GM19240 (cell line): ENCODE data around the gene IL16.
"Not testable (repeated sequence)": the region's sequence is repeated elsewhere in the genome, so short reads cannot be mapped to it uniquely, and the experiment has no call there.

Source experiments
- DNase-seq: peaks from one replicate; pipeline ENCODE4 v3.0.0; 2011; ENCODE audit warnings: low spot score; ENCODE audit not compliant: insufficient read length

The IL16 gene

DNA sequence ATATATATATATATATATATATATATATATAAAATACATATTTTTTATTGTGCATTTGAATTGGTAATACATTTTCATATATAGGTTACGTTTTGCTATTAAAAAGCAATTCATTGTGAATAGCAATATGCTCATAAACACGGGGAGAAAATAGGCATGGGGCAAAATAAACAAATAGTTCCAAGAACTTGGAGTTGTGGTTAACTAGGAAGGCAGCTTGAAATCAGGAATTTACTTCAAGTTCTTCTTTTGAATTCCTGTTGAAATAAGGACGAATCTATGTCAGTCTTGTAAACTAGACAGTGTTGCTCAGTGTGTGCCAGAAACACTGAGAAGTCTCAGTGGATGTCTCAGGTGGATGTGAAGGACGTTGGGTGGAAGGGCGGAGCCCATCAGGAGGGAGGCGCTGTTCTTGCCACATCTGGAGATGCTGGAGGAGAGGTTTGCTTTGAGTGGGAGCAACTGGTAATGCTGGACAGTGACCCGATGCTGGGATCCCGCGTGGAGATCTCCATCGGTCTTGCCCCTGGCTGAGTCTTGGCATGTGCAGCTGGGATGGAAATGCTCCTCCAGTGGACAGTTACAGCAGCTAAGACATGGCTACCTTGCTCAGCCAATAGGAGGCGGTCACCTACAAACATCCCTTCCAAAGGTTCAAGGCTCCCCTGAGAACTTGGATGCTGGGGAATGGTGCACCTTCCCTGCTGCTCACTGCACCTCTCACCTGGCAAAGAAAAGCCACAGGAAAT, 2.5 kb downstream of the IL16 start:
- no peak for DNase-seq

DNA sequence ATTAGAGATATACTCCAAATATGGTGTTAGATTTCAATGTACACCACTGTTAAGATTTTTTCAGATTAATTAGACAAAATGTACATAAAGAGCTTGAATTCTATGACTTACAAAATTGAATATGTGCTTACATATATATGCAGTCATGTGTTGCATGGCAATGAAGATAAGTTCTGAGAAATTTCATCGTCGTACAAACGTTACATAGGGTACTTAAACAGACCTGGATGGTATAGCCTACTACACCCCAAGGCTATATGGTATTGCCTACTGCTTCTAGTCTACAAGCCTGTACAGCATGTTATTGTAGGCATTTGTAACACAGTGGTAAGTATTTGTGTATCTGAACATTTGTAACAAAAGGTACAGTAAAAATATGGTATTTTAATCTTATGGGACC, 9.3 kb downstream of the IL16 start:
- no peak for DNase-seq

DNA sequence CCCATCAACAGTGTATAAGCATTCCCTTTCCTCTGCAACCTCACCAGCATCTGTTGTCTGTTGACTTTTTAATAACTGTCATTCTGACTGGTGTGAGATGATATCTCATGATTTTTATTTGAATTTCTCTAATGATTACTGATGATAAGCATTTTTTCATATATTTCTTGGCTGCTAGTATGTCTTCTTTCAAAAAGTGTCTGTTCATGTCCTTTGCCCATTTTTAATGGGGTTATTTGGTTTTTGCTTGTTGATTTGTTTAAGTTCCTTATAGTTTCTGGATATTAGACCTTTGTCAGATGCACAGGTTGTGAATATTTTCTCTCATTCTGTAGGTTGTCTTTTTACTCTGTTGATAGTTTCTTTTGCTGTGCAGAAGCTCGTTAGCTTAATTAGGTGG, 11.3 kb downstream of the IL16 start:
- DNase-seq = not testable (repeated sequence)

DNA sequence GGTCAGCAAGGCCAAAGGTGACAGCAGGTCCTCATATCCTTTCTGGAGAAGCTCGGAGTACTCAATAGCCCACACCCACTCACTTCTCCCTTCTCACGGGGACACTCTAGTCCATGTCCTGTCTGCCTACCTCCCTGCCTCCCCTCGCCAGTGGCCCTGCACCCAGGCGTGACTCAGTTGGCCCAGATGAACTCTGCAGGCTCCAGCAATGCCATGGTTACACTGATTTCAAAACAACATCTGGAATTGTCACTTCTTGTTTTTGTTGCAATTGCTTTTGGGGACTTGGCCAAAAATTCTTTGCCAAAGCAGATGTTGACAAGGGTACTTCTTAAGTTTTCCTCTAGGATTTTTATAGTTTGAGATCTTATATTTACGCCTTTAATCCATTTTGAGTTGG, 13.0 kb downstream of the IL16 start:
- DNase-seq = no peak

DNA sequence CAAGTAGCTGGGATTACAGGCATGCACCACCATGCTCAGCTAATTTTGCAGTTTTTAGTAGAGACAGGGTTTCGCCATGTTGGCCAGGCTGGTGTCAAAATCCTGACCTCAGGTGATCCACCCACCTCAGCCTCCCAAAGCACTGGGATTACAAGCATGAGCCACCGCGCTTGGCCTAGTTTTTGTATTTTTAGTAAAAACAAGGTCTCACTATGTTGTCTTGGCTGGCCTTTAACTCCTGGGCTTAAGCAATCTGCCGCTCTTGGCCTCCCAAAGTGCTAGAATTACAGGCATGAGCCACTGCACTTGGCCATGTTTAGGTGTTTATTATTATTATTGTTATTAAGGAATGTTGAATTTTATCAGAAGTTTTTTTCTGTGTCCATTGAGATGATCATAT, 14.7 kb downstream of the IL16 start:
- DNase-seq = no peak

DNA sequence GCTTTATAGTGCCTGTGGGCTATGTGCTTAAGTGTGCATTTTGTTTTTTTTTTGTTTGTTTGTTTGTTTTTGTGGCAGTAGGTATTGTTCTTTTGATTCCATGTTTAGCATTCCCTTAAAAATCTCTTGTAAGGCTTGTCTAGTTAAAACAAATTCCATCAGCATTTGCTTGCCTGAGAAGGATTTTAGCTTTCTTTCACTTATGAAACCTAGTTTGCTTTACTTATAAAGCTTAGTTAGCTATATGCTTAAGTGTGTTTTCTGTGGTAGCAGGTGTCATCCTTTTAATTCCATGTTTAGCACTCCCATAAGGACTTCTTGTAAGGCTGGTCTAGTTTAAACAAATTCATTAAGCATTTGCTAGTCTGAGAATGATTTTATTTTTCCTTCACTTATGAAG, 17.3 kb downstream of the IL16 start:
- DNase-seq = no peak

DNA sequence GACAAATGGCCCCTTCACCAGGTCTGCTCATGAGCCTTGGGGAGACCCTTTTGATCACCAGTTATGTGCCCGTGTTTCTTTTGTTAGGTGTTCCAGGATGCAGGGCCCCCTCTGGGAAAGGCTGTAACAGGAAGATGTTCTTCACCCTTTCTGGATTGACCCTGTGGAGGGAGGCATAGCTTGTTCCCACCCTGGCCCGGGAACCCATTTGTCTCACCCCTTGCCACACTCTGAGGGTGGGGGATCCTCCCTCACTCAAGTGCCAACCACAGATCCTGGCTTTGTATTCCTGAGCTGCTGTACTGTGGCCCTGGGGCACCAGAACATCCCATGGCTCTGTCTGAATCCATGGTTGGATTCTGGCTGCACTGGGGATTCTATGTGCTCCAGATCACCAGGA, 18.9 kb downstream of the IL16 start:
- no peak for DNase-seq

DNA sequence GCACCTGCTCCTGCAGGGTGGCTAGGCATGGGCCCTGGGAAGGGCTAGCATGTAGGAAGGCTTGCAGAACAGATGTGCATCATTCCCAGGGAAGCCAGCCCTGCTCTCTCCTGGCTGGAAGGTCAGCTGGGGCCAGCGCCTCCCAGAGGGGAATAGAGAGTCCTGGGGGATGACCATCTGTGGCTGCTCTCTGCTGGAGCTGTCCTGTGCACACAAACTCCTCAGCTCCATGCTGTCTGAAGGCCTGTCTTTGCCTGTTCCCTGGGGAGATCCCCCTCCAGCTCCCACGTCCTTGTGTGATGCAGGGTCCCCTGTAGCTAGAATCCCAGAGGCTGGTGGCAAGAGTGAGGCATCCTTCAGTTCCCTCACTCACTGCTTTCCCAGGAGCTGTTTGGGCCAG, 19.3 kb downstream of the IL16 start:
- no peak for DNase-seq

DNA sequence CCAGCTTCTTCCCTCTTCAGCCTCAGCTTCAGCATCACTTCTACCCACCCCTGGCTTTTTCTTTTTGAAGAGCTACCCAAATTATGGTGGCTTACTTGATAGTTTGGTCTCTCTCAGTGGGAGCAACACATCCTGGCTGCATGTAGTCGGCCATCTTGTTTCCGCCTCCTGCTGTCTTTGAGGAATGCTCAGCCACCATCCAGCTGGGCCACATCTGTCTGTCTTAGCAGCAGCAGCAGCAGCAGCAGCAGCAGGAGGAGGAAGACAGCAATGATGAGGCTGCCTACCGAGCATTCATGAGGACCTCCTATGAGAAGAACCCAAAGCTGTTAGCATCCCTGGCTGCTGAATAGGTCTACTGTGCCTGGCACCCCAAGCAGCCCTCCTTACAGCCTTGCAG, 19.7 kb downstream of the IL16 start:
- DNase-seq = no peak

DNA sequence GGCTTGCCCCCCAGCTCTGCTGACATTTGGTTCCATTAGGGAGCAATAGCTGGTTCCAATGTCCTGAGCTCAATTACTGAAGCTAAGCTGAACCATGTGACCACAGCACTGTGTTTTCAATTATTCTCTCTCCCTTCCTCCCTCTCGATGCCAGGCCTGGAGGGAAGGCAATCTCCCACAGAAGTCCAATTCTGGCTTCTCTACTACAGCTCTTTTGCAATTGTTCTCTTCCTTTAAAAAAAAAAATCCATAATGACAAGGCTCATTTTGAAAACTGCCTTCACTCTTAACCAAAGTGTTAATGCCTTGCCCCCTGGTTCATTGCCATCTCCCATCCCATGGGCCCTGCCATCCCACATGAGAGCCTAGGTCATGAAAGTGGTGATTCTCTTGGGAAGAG, 24.8 kb downstream of the IL16 start:
- DNase-seq = no peak

DNA sequence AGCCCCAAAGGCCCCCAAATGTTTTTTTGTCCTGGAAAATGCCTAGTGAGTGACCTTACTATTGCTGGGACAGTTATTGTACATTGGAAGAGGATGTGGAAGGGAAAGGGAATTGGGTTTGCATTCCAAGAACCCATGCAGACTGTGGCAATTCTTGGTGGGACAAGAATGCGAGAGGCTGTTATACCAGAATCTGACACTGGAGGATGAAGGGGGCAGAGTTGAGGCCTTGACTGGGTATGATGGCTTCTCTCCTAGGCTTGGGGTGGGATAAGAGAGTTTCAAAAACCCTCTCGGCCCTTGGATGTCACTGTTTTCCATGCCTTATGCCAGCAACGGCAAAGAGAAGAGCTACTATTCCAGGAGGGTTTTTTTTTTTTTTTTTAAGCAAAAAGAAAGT, 25.3 kb downstream of the IL16 start:
- no peak for DNase-seq

DNA sequence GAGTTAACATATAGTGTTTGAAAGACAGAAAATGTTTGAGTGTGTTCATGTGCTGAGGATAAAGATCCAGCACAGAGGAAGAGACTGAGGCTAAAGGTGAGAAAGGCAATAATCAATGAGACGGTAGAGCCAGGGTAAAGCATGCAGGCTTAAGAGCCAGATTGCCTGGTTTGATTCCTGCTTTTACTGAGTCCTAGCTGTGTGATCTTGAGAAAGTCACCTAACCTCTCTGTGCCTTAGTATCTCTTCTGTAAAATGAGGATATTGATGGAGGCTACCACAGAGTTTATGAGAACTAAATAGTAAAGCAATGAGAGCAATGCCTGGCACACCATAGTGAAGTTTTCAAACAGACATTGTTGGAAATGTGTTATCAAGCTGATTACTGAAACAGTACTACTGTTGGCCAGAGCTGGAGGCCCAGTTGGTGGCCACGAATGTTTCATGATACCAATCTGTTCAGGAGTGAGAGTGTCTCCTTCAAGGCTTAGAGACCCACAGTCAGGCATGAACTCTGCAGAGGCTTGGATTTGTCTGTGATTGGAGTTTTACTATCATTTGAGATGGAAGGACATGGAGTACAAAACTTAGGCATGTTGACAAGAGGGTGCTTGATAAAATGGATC, 26.8 kb downstream of the IL16 start:
- no peak for DNase-seq

DNA sequence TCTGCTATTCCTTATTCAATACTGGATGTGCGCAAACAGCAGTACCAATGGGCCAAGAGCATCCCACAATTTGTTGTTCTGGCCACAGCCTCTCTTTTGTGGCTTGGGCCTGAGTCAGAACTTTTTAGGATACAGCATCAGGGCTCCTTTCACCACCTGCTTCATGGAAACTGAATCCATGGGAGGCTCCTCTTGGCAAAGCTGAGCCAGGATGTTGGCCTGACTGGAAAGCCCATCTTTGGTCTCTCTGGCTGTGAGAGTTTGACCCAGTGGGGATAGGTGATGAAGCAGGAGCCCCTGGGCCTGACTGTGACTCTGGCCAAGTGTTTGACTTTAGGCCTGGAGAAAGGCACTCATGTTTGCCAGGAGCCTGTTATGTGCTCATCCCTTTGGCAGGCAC, 27.6 kb downstream of the IL16 start:
- no peak for DNase-seq

DNA sequence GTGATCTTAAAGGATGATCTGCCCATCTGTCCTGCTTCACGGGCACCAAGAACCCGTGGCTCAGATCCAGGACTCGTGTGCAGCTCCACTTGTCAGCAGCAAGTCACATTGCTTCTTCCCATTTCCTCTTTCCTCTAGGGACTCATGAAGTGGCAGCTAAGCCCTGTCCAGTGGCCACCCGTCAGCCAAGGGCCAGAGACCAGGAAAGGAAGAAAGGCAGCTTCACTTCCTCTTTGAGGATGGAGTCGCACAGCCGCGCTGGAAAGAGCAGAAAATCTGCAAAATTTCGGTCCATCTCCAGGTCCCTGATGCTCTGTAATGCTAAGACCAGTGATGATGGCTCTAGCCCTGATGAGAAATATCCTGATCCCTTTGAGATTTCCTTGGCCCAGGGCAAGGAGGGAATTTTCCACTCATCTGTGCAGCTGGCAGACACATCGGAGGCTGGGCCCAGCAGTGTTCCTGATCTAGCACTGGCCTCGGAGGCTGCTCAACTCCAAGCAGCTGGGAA, 28.5 kb downstream of the IL16 start:
- no peak for DNase-seq

DNA sequence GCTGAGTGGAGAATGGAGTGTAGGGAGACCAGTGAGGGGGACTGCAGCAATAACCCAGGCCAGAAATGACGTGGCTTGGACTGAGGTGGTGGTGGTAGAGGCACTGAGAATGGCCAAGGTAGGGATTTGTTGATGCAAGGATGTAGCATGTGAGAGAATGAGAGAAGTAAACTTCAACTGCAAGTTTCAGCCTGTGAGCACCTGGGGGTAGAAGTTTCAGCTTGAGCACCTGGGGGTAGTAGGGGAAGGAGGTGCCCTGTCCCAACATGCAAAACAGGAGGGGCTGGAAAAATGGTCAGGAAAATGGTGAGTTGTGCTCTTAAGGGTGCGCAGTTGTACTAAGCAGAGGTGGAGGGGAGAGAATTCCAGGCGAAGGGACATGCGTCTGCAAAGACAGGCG, 31.0 kb downstream of the IL16 start:
- no peak for DNase-seq

DNA sequence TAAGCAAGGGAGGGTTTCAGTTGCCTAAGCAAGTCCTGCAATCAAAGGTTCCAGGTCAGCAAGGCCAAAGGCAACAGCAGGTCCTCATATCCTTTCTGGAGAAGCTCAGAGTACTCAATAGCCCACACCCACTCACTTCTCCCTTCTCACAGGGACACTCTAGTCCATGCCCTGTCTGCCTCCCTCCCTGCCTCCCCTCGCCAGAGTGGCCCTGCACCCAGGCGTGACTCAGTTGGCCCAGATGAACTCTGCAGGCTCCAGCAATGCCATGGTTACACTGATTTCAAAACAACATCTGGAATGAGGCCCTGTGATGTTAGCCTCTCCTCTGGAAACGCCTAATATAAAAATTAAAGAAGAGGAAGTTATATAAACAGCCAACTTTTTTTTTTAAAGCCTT, 32.9 kb downstream of the IL16 start:
- no peak for DNase-seq

DNA sequence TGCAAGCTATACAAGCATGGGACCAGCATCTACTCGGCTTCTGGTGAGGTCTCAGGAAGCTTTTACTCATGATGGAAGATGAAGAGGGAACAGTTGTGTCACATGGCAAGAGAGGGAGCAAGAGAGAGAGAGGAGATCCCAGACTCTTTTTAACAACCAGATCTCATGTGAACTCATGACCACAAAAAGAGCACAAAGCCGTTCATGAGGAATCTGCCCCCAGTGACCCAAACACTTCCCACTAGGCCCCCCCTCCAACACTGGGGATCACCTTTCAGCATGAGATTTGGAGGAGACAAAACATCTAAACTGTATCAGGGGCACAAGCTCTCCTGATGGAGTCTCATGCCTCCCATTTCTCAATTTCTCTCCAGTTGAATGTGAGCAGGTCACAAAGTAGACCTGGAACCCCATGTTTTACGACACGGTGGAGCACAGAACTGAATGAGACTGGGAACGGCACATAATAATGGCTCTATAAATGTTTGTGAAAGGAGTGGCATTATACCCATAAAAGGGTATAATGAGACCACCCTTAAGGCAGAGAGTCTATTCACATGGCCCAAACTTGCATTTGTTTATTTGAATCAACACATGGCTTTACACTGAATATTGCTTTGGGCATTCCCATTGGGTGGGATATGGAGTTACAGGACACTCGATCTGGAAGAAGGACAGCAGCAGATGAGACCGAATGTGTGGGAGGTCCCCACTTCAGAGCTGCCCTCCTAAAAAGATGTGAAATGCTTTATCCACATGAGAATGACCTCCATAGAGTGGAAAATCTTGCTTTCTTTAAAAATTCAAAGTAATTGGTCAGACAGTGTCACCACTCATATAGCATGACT, 38.8 kb downstream of the IL16 start:
- DNase-seq = no peak

DNA sequence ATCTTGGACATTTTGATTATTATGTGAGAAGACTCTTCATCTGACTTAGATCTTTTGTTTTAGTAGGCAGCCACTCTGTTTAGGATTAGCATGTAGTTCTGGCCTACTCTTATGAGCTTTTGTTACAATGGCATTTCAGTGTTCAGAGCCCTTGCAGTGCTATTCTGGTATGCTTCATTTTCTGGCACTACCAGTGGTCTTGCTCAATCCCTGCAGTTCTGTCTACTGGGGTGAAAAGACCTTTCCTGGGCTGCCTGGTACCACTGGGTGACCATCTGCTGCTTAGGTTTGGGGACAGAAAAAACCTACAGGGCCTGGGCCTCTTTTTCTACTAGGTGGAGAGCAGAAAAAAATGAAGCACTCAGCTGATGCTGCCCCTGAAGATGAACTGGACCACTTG, 42.5 kb downstream of the IL16 start:
- DNase-seq = no peak

DNA sequence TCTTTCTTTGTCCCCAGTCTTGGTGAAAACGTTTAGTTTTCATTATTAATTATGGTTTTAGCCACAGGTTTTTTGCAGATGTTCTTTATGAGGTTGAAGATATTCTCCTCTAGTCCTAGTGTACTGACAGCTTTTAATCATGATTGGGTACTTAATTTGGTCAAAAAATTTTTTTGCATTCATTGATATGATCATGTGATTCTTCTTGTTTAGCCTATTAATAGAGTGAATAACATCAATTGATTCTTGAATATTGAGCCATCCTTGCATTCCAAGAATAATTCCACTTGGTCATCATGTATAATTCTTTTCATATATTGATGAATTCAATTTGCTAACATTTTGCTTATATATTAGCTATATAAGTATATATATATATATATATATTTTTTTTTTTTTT, 46.1 kb downstream of the IL16 start:
- DNase-seq = no peak

DNA sequence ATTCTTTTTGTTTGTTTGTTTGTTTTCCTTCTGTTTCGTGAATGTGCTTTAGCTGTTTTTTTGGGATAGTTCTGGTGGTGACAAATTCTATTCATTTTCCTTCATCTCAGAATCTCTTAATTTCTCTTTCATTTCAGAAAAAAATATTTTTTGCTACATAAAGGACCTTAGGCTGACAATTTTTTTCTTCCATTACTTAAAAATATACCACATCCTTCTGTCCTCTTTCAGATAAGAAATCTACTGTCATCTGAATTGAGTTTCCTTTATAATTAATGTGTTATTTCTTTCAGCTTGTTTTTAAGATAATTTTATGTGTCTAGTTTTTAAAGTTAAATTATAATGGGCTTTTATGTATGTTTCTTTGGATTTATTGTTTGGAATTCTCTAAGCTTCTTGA, 47.6 kb downstream of the IL16 start:
- no peak for DNase-seq

DNA sequence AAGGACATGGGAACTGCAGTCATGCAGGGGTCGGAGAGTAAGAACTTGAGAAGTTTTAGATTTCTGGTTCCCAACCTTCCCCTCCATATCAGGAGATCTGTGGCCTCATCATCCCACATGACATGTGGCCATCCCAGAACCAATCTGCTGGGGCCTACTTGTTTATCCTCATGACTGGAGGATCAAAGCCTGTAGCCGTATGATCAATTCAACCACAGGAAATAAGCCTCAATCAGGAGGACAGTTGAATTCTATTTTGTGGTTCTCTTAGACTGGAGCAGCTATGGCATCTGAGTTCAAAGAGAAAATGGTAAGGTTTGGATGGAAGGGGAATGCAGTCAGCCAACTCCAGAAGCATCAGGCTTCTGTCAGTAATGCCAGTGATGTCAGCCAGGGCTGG, 57.2 kb downstream of the IL16 start:
- no peak for DNase-seq

DNA sequence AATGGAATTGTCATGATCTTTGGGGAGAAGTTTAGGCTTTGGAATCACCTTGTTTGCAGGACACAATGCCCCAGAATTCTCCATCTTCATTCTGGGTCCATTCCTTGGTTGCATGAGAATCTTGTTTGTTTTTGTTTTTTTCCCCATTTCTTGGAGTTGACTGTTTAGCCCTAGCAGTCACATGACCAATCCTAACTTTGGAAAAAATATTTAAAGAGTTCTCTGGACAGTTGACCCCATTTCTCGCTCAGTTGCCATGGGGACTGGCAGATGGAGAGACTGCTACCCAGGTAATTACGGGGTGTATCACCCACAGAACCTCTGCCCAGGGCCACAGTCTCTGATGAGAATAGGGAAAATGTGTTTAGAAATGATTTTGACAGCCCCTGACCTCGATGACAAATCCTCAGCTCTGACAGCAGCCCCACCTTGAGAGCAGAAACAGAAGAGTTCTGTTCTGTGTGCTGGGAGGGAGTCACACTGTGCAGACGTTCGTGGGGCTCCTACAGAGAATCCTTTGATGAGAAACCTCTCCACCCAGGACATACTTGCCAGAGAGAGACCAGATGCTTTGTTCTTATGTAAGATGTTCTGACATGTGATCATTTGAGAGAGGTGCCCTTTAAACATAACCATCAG, 57.7 kb downstream of the IL16 start:
- DNase-seq = no peak
